ENCODE measurements around the gene PCTP.

The PCTP gene

DNA sequence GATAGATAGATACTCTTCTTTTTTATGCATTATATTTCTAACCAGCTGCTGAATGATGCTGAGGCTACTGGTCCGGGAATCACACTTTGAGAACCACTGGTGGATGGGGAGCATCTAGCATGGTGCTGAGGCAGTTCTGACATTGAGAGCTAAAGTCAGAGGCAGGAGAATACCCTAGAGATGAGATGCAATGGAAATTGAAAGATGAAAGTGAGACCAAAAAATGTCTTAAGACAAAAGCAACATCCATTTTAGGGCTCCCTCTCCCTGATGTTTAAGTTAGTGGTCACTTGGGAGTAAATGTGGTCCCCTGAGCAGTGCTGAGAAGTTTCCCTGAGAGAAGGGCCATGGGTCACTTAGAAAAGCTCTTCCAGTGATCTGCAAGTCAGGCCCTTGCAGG lies 6.8 kb downstream of the PCTP start:
- DNase-seq (no peak), ATAC-seq (no peak)

DNA sequence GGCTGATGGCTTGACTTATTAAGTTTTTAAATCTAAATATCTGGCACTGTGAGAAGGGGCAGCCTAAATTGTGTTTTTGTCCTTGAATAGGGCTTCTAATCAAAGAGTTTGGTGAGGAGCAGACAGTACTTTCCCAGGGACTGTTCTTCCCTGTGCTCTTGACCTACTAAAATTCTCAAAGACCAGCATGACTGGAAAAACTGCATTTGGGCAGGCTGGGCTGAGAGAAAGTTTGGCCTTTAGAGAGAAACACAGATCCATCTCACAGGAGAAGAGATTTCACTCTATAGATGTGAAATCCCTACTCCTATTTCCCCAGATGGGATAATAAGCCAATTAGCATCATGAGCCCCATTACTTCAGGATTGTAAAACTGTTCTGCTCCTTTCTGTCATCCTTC lies 7.3 kb downstream of the PCTP start:
- ATAC-seq (no peak), DNase-seq (no peak)

DNA sequence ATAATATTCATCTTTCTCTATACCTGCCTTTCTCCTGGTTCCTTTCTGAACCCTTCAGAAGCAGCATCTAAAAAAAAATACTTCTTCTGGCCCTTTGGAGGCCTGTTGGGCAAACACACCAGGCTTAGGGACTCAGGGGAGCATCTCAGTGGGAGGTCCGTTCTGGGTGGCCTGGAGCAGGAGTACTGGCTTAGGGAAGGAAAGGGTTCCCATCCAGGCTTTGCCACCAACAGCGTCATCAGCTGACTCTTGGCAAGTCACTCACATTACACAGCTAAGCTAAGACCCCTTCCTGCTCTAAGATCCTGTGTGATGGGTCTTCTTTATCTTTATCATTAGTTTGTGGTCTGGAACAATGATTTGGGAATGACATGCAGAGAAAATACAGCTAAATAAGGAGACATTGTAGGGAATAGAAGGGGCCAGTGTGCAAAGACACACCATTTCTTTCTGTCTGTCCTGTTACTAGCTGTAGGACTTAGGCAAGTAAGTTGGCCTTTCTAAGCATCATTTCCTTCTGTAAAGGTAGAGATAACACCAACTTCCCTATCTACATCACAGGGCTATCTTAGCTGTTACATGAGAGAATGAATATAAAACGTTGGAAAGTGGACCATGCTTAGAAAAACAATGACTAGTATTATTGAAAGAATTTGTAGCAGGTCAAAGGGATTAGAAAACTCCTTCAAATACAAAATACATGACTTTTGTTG lies 9.9 kb downstream of the PCTP start:
- ATAC-seq (no peak), DNase-seq (no peak)

DNA sequence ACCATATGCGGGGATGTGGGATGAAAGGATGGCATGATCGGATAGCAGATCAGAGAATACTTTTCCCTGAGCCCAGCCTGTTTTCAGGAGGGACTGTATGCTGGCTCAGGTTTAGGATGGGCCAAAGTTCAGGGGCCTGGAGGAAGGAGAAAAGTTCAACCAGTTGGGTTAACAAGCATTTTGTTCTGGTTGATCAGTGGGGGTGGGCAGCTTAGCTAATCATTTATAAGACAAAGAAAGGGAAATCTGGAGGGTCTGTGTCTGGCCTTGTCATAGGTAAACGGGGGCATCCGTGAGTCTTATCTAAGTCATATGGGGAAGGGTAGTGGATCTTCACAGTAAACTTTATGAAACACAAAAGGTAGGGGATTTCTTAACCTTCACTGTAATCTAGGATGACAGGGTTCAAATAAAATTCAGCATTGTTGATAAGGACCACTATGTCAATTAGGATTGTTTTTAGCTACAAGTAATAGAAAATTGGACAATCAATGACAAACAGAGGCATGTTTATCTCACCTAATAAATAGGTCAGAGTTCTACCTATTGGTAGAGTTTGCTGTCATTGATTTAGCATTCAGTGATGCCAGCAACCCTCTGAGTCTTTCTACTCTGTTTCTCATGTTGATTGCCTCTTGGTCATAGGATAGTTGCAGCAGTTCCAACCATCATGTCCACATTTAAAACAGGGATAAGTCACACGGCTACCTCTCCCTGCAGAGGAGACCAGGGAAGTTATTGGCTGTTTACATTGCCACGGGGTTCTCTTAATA lies 11.4 kb downstream of the PCTP start:
- DNase-seq = no peak
- ATAC-seq = no peak

DNA sequence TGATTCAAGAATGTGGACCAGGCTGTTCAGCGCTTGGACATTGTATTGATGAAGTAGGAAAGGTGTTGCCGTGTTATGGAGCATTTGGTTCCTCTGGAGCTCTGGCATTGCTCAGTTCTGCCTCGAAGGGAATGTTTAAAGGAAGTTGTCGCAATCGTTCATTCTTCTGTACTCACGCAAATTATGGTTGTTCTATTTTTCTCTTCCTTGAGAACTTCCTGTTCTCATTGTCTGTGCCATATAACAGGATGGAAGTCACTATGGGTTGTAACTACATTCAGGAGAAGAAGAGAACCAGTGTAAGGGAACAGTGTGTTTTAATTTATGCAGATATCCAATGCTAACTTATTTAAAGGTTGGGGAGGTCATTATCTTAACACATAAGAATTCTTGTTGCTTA lies 13.0 kb downstream of the PCTP start:
- no peak for DNase-seq
- ATAC-seq = no peak

DNA sequence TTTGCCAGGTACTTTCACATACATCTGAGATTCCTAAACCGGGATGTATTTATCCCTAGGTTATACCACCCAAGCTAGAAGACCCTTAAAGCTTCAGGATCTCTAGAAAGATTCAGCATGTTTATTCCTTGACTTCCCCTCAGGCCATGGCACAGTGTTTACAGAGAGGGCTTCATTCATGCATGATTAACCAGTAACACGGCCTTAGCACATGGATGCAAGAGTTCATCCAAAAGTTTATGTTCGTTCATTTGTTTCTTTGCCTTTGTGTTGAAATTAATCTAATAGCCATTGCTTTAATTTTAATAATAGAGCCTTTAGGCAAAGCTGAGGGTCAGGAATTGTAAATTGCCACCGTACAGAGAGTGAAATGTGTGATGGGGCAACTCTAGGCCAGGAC lies 13.8 kb downstream of the PCTP start:
- no peak for DNase-seq
- no peak for ATAC-seq

DNA sequence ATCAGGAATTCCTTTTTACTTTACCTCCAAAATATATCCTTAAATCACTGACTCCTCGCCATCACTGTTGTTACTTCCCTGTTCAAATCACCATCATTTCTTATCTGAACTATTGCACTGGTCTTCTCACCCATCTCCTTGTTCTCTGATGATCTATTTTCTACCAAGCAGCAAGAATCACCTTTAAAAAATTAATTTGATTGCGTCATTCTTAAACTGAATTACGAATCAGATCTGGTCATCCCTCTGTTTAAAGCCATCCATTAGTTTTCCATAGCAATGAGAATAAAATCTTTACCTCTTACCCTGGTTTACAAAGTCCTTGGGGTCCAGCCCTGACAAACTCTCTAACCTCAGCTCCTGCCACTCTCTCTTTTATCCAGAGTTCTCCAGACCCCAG lies 14.6 kb downstream of the PCTP start:
- DNase-seq = no peak
- ATAC-seq = no peak

DNA sequence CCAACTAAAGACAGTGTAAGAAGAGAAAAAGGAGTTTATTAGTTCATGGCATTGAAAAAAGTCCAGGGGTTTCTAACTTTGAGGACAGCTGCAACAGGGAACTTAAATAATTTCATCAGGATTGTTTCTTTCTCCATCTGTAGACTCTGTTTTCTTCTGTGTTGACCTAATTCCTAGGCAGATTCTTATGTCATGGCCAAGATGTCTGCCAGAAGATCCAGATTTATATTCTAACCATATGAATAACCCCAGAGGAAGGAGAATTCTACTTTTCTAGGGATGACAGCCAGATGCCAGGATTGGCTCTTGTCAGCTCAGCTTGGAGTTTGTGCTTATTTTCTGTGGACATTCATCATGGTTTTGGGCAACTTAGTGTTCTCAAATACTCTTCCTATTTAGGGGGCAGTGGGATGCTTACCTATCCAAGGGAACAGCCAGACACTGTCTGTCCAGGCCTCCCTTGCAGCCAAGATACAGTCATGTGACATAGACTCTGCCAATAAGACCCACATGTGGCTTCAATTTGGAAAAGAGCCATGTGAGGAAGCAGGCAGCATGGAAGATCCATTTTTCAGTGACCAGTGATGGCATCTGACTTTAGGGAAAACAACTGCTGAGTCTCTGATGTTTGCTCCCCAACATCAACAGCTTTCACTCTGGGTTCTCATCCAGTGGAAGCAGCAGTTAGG lies 18.2 kb downstream of the PCTP start:
- DNase-seq (no peak), ATAC-seq (no peak)

DNA sequence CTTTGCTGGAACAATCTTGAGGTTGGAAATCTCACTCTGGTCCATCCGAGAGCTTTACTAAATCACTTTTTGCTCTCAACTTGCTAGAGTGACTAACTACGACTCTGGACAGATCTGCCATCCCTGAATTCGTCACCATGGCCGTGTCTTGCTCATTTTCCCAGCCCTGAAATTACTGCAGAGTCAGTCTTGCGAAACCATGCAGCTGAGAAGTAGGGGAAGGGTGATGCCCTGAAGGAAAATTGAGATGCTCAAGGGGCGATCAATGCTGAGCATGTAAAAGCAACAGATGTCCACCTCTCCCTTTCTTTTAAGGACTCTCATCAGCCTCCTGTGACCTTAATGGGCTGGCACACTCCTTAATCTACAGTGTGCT lies 18.8 kb downstream of the PCTP start:
- no peak for DNase-seq
- no peak for ATAC-seq

DNA sequence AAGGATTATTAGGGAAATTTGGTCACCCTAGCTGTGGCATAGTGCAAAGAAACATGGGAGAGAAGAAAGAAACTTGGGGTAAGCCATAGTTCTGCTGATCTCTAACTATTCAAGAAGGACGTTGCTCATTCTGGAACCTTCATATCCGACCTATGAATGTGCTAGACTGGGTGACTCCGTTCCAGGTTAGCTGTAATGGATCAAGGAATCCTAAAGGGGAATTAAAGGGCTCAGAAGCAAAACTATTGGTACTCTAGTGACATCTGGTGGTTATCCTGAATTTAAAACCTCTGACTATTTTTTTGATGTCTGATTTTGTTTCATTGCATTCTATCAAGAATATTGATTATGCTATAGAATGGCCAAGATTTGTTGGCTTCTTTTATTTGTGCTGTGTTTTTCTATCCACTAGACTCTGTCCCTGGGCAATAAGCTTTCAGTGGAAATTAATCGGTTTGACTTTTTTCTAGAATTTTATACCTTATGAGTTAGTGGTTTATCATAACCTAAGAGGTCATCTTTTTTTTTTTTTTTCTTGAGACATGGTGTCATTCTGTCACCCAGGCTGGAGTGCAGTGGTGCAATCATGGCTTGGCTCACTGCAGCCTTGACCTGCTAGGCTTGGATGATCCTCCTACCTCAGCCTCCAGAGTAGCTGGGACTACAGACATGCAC lies 19.5 kb downstream of the PCTP start:
- DNase-seq = no peak
- ATAC-seq = no peak

DNA sequence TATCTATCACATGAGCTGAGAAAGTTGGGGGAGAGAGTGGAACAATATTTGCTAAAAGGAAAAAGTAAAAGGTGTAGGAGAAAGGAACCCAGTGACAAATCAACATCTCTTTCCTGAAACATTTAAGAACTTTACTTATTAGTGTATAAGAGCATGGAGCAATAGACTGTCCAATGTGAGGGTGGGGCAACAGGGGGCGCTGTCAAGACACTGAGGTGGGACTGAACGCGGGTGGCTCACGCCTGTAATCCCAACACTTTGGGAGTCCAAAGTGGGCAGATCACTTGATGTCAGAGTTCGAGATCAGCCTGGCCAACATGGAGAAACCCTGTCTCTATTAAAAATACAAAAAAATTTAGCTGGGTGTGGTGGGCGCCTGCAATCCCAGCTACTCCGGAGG lies 21.2 kb downstream of the PCTP start:
- ATAC-seq (no peak), DNase-seq (no peak)

DNA sequence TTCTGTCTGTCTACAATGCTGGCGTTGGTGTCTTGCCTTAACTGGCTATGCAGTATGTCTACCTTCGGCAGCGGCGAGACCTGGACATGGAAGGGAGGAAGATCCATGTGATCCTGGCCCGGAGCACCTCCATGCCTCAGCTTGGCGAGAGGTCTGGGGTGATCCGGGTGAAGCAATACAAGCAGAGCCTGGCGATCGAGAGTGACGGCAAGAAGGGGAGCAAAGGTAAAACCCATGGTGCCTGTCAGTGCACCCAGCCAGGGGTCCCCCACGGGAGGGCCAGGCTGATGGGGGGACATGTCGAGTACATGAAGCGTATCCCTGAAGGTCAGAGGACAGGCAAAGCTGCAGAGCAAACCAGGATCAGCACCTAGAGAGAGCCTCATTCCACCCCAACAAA lies 22.8 kb downstream of the PCTP start:
- no peak for DNase-seq
- no peak for ATAC-seq

DNA sequence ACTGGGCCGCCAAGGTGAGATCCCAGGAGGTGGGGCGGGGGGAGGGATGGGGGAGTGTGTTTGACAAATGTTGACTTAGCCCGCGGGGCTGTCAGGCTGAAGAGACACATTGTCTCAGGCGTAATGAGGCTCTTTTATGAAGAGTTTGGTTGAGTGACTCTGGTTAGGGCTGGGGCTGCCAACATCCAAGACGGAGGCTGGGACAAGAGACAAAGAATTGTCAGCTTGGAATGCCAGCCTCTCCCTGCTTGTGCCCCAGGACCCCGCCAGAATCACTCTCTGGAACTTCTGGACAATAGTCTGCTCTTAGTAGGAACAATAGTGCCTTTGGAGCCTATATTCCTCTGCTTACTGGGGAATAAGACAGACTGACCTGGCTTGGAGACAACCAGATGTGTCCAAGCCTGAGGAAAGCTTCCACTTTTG lies 24.0 kb downstream of the PCTP start:
- DNase-seq = no peak
- ATAC-seq = no peak

DNA sequence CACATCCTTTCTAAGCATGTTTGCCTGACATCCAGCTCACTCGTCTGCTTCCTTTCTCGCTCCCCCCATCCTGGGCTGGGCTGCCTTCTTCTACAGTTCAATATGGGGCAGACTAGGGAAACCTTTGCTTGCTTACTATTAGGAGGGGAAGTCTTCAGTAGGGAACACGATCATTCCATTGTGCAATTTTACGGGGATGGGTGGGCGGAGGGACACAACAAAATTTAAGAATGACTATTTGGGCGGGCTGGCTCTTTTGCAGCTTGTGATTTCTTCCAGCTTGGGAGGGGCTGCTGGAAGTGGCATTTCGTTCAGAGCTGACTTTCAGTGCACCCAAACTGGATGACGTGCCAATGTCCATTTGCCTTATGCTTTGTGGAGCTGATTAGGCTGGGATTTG lies 25.4 kb downstream of the PCTP start:
- DNase-seq (no peak), ATAC-seq (no peak)

DNA sequence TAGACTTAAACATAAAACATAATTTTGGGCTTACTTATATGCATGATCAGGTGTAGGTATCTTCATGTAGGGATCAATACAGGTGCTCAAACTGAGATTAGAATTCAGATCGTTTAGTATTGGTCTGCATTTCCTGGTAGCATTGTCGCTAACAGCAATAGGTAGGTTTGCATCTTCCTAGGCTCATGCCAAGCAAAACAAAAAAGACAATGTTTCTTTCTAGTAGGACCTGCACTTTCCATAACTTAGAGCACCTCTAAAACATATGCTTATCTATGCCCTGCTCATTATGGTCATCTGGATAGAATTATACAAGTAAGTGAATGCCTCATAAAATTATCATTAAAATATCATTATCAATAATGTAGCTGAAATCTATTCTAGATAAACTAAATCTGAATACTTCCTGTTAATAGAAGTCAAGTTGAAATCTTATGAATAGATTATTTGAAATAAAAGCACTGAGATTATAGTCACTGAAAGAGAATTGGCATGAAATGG lies 26.7 kb downstream of the PCTP start:
- ATAC-seq (no peak), DNase-seq (no peak)

DNA sequence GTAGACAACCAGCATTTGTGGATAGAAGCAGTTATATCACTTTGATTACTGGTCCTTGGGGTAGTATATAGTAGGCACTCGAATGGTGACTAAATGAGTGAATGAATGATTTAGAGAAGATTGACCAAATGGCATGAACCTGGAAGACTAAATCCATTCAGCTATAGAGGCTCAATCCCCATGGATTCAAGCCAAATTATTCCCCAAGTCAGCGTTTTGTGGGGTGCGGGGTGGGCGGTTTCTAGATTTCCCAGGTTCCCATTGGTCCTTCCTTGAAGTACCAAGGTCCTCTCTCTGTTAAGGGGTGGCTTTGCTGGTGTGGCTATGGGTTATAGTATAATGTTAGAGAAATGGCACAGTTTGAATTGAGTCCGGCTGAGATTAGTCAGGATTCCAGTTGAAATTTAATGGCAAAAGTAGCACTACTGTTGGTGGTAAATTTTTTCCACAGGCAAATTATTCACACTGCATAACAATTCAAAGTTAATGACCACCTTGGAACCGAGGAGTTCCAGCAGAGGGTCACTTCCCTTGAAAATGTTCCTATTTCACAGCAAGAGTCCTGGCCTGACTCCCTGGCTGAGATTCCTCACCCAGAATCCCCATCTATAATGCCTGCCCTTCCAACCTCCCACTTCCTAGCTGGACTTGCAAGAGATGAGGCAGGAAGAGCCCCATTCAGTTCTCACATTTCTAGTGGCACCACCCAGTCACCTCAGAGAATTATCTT lies 27.7 kb downstream of the PCTP start:
- DNase-seq = no peak
- ATAC-seq = no peak

DNA sequence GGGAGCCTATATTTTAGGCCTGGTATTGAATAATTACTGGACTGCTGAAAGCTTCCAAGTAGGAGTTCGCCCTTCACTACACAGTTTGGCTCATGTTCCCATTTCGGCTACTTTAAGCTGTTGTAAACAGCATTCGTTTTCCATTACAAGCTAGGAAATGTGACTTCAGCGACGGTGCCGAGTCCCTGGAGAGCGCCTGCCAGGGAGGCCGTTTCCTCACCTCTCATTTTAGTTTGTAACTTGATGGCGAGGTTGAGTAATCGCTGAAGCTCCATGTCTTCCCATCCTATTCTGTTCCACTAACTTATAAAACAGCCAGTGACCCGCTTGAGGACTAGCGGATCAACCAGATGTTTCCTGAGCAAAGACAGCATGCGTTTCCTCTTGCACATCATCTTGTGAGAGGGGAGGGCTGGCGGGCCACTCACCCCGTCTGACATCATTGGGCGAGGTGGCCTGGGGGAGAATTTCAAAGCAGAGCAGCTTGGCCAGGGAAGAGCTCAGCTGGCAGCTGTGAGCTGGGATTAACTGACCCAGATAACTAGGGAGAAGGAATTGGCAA lies 32.9 kb downstream of the PCTP start:
- DNase-seq = no peak
- ATAC-seq = no peak

DNA sequence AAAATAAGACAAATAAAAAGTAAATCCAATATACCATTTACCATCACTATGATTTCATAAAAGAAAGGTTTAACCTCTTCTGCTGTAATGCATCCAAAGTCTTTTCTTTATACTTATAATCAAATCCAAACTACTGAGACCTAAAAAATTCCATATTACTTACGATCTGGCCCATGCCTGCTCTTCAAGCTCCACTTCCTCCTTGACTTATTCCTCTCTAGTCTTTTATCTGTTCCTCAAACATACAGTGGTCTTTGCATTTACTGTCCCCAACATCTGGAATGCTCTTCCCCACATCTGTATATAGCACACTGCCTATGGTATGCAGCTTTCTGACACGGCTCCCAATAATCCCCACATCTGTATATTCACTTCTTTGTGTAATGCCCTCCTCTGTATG lies 33.8 kb downstream of the PCTP start:
- ATAC-seq (no peak), DNase-seq (no peak)

DNA sequence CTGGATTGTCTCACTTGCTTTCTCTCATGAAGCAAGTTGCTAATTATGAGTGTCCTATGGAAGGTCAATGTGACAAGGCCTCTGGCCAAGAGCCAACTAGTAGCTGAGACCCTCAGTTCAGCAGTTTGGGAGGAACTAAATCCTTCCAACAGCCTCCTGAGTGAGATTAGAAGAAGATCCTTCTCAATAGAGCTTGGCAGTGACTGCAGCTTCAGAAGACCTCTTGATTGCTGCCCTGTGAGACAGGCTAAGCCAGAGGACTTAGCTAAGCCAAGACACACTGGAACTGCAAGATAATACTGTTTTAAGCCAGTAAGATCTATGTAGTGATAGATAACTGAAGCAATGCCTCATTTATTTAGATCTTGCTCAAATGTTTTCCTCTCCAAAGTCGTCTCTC lies 34.3 kb downstream of the PCTP start:
- ATAC-seq = no peak
- DNase-seq = no peak

DNA sequence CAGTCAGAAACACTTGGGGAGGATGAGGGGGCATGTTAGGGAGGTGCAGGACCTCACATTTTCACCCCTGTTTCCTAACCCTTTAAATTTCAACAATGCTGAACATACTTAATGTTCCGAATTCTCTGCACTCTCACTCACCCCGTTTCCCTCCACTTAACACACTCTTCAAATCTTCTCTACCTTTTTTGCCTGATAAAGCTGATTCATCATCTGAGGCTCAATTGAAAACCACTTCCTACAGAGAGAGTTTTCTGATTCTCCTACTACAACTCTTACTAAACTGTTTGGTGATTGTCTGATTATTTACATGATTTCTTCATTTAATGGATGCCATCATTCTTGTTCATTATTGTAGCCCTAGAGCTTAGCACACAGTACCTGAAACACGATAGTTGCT lies 42.4 kb downstream of the PCTP start:
- DNase-seq (no peak), ATAC-seq (no peak)

DNA sequence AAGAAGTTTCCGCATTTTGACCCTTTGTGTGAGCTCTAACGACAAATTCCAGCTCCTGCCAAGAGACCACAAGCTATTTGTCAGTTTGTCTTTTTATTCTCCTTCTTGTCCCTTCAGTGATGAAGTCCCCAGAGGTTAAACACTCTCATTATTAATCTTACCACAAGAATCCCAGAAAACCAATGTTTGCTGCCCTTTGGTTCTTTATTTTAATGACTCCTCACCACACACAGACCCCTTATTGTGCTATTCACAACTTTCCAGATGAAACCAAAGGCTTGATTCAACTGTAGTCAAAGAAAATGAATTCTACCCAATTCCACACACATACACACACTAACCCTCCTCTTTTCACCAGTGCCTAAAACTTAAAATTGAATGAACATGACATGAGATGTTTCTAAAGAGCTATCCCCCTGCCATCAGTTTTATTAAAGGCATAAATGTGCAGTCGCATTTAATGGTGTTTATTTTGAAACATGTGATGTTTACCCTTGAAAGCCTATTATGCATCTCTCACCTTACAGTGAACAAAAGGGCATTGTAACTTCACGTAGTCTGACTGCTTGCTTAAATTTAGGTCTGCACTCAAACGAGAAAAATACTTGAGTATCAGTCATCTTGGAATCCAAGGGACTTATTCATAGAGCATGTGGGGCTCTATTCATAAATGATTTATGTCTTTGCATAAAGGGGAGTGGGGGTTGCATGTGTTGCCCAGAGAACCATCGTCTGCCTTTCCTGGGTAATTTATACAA lies 44.1 kb downstream of the PCTP start:
- no peak for DNase-seq
- no peak for ATAC-seq
